PFSK-1 (cell line): ENCODE data around the gene B3GLCT.

Experiments
- FOXP2 ChIP-seq: optimal IDR thresholded peaks from 2 replicates; pipeline ENCODE3; 2011; ENCODE audit warnings: borderline replicate concordance, control low read depth, inconsistent platforms; ENCODE audit not compliant: insufficient read depth; ENCODE audit errors: extremely low read length, extremely low read depth
- POLR2AphosphoS5 ChIP-seq: IDR thresholded peaks from 2 replicates; pipeline ENCODE4 v1.6.1; 2012; ENCODE audit warnings: low read depth, mild to moderate bottlenecking, control low read depth, low read length, moderate library complexity
- SIN3A ChIP-seq: IDR thresholded peaks from 2 replicates; pipeline ENCODE4 v1.6.1; 2012; ENCODE audit warnings: mild to moderate bottlenecking, low read length, moderate library complexity, borderline replicate concordance; ENCODE audit not compliant: insufficient read depth
- TAF1 ChIP-seq: IDR thresholded peaks from 2 replicates; pipeline ENCODE4 v1.6.1; 2012; ENCODE audit warnings: low read length, control low read depth, borderline replicate concordance; ENCODE audit not compliant: insufficient read depth
- TF ChIP-seq, protein P1 (sequence below), 2 experiments: IDR thresholded peaks; 2 replicates each; pipeline versions ENCODE4 v1.6.1 to v1.8.0; 2011 to 2012; ENCODE audit warnings: low read depth in 2 of 2, low read length in 2 of 2, control low read depth in 1 of 2, inconsistent platforms in 1 of 2, mild to moderate bottlenecking in 1 of 2, moderate library complexity in 1 of 2; ENCODE audit not compliant: insufficient read depth in 1 of 2

Gene B3GLCT

GRCh38 chr13:31331068-31331467 is 131.3 kb downstream of the B3GLCT start:
- TF ChIP-seq POLR2AphosphoS5 (no peak), FOXP2 (no peak), SIN3A (no peak)

- TF ChIP-seq, protein P1, sequence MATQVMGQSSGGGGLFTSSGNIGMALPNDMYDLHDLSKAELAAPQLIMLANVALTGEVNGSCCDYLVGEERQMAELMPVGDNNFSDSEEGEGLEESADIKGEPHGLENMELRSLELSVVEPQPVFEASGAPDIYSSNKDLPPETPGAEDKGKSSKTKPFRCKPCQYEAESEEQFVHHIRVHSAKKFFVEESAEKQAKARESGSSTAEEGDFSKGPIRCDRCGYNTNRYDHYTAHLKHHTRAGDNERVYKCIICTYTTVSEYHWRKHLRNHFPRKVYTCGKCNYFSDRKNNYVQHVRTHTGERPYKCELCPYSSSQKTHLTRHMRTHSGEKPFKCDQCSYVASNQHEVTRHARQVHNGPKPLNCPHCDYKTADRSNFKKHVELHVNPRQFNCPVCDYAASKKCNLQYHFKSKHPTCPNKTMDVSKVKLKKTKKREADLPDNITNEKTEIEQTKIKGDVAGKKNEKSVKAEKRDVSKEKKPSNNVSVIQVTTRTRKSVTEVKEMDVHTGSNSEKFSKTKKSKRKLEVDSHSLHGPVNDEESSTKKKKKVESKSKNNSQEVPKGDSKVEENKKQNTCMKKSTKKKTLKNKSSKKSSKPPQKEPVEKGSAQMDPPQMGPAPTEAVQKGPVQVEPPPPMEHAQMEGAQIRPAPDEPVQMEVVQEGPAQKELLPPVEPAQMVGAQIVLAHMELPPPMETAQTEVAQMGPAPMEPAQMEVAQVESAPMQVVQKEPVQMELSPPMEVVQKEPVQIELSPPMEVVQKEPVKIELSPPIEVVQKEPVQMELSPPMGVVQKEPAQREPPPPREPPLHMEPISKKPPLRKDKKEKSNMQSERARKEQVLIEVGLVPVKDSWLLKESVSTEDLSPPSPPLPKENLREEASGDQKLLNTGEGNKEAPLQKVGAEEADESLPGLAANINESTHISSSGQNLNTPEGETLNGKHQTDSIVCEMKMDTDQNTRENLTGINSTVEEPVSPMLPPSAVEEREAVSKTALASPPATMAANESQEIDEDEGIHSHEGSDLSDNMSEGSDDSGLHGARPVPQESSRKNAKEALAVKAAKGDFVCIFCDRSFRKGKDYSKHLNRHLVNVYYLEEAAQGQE (IDR thresholded peaks at IDR 0.05; ENCODE audit: insufficient read depth in 1 of 2, low read depth in 2 of 2, low read length in 2 of 2): no peak
- no peak for TF ChIP-seq TAF1
- no peak for TF ChIP-seq FOXP2
- TF ChIP-seq POLR2AphosphoS5: no peak
- TF ChIP-seq SIN3A: no peak
These were observed 134.8 kb downstream of the B3GLCT start for GRCh38 chr13:31334547-31334946.

DNA sequence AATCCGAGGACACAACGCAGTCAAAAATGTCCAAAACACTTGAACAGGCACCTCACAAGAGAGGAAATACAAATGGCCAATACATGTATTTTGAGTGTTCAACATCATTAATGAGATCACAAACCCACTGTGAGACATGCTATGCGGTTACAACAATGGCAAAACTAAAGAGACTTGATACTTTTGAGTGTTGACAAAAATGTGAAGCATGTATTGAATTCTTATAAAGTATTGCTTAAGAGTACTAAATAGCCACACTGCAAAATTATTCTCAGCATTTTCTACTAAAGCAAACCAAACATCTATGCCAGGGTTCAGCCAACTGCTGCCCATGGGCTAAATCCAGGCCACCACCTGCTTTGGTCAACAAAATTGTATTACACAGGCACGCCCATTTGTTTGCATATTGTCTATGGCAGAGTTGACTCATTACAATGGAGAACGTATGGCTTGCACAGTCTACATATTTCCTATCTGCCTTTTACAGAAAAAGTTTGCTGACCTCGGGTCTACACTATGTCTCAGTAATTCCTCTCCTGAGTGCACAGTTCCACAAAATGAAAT is 135.3 kb downstream of the B3GLCT start:
- no peak for TF ChIP-seq FOXP2
- no peak for TF ChIP-seq SIN3A
- TF ChIP-seq POLR2AphosphoS5: no peak
- TF ChIP-seq, protein P1 (IDR thresholded peaks at IDR 0.05; ENCODE audit: insufficient read depth in 1 of 2, low read depth in 2 of 2, low read length in 2 of 2): no peak
- TF ChIP-seq TAF1: no peak

- TF ChIP-seq FOXP2 (no peak), TAF1 (no peak), SIN3A (no peak), POLR2AphosphoS5 (no peak)
- TF ChIP-seq, protein P1 (IDR thresholded peaks at IDR 0.05; ENCODE audit: insufficient read depth in 1 of 2, low read depth in 2 of 2, low read length in 2 of 2): no peak
These were observed 147.1 kb downstream of the B3GLCT start for GRCh38 chr13:31346891-31347290.

DNA sequence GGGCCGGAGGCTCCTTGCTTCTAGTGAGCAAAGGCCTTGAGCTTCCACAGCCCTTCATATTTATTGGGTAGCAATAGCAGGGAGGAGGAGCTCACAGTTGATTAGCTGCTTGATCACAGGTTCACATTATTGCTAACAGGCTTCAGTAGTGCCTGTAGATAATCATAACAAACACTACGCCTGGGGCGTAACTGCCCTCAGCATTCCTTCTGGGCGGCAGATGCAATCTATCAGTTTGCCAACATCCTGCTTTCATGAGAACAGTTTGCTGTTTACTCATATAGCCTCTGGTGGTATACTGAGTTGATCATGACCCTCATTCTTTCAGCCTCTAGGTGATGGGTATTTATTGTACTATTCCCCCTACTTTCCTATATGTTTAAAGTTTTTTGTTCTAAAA is 149.4 kb downstream of the B3GLCT start:
- TF ChIP-seq TAF1 (no peak), POLR2AphosphoS5 (no peak), SIN3A (no peak), FOXP2 (no peak)
- TF ChIP-seq, protein P1 (IDR thresholded peaks at IDR 0.05; ENCODE audit: insufficient read depth in 1 of 2, low read depth in 2 of 2, low read length in 2 of 2): no peak

DNA sequence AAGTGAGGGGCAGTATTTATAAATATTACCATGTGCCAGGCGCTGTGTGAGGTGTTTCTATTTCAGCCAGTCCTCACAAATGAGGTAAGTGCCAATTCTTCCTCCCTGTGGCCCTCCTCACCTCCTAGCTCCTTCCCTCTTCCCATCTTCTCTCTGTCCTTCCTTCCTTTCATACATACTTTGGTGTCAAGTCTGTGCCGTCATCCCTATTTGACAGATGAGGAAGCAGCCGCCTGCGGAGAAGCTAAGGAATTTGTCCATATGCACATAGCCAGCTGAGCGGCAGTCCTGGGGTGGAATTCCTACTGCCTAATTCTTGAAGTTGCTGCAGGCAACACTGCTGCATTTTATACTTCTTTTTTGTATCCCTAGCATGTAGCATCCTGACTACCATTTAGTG is 150.8 kb downstream of the B3GLCT start:
- TF ChIP-seq POLR2AphosphoS5 (no peak), FOXP2 (no peak)
